Mononuclear cell (primary cell): Measurements from ENCODE around the gene TMPRSS11A. TPM values are rescaled to one million over a fixed set of nuclear protein-coding genes. Genes with fewer than 3 reads are reported as not detected.

ENCODE experiments used
- H3K27me3 ChIP-seq: 2 replicates; pipeline ENCODE4 v1.6.0; 2011; ENCODE audit warnings: low read length, control low read depth; ENCODE audit not compliant: insufficient read depth
- H3K4me1 ChIP-seq: 2 replicates; pipeline ENCODE4 v1.5.1; 2011; ENCODE audit warnings: mild to moderate bottlenecking, low read length, control low read depth; ENCODE audit not compliant: insufficient read depth
- H3K4me3 ChIP-seq: 2 replicates; pipeline ENCODE4 v1.5.1; 2011; ENCODE audit warnings: mild to moderate bottlenecking, low read length, moderate library complexity
- H3K9me3 ChIP-seq: 2 replicates; pipeline ENCODE4 v1.5.1; 2011; ENCODE audit warnings: low read depth, mild to moderate bottlenecking, control low read depth, low read length
- total RNA-seq: library from RNA; depleted of rRNA; stranded (reverse); fragments of >200 nt; gene quantifications from one replicate; pipeline ENCODE4 v1.2.3, GENCODE V29; 2012

TMPRSS11A gene
- total RNA-seq, 1 donor, result not detected

GRCh38 chr4:67931256-67931655 lies 32.0 kb downstream of the TMPRSS11A start:
- Histone ChIP-seq H3K4me1 (no peaks in the 10 kb centered on the region), H3K4me3 (no peak overlapping the region), H3K27me3 (no peaks in the 10 kb centered on the region), H3K9me3 (no peaks in the 10 kb centered on the region)

GRCh38 chr4:67929426-67929825 lies 33.9 kb downstream of the TMPRSS11A start:
- H3K4me3 ChIP-seq, result no peak overlapping the region
- no peaks in the 10 kb centered on the region for H3K9me3 ChIP-seq
- H3K4me1 ChIP-seq, result no peaks in the 10 kb centered on the region
- no peaks in the 10 kb centered on the region for H3K27me3 ChIP-seq

- no peaks in the 10 kb centered on the region for H3K9me3 ChIP-seq
- no peak overlapping the region for H3K4me3 ChIP-seq
- H3K4me1 ChIP-seq, result no peaks in the 10 kb centered on the region
- no peaks in the 10 kb centered on the region for H3K27me3 ChIP-seq
Observed at GRCh38 chr4:67928546-67928945, 34.7 kb downstream of the TMPRSS11A start.

GRCh38 chr4:67927251-67927650 lies 36.0 kb downstream of the TMPRSS11A start:
- Histone ChIP-seq H3K27me3 (no peaks in the 10 kb centered on the region), H3K9me3 (no peaks in the 10 kb centered on the region), H3K4me1 (no peaks in the 10 kb centered on the region), H3K4me3 (no peak overlapping the region)

- no peak overlapping the region for H3K4me3 ChIP-seq
- no peaks in the 10 kb centered on the region for H3K27me3 ChIP-seq
- H3K4me1 ChIP-seq, result no peaks in the 10 kb centered on the region
- H3K9me3 ChIP-seq, result no peaks in the 10 kb centered on the region
Observed at GRCh38 chr4:67926485-67926884, 36.8 kb downstream of the TMPRSS11A start.

- H3K9me3 ChIP-seq, result no peaks in the 10 kb centered on the region
- no peak overlapping the region for H3K4me3 ChIP-seq
- no peaks in the 10 kb centered on the region for H3K27me3 ChIP-seq
- no peaks in the 10 kb centered on the region for H3K4me1 ChIP-seq
Observed at GRCh38 chr4:67922697-67923096, 40.6 kb downstream of the TMPRSS11A start.

- Histone ChIP-seq H3K4me3 (no peak overlapping the region), H3K4me1 (no peaks in the 10 kb centered on the region), H3K27me3 (no peaks in the 10 kb centered on the region), H3K9me3 (no peaks in the 10 kb centered on the region)
Observed at GRCh38 chr4:67918428-67918827, 44.9 kb downstream of the TMPRSS11A start.

GRCh38 chr4:67915400-67915966 lies 47.8 kb downstream of the TMPRSS11A start:
- no peaks in the 10 kb centered on the region for H3K9me3 ChIP-seq
- no peaks in the 10 kb centered on the region for H3K27me3 ChIP-seq

GRCh38 chr4:67912080-67912479 lies 51.2 kb downstream of the TMPRSS11A start:
- Histone ChIP-seq H3K27me3 (peaks cover 3% of the 10 kb centered on the region), H3K9me3 (no peaks in the 10 kb centered on the region), H3K4me1 (no peaks in the 10 kb centered on the region), H3K4me3 (no peak overlapping the region)

More at GRCh38 chr4:67915400-67915966, 47.8 kb downstream of the TMPRSS11A start:
- Histone ChIP-seq H3K4me1 (no peaks in the 10 kb centered on the region), H3K4me3 (no peak overlapping the region)

GRCh38 chr4:67911638-67912037 lies 51.7 kb downstream of the TMPRSS11A start:
- no peak overlapping the region for H3K4me3 ChIP-seq
- H3K4me1 ChIP-seq, result no peaks in the 10 kb centered on the region
- H3K27me3 ChIP-seq, result peaks cover 3% of the 10 kb centered on the region
- no peaks in the 10 kb centered on the region for H3K9me3 ChIP-seq

- H3K4me3 ChIP-seq, result no peak overlapping the region
- H3K9me3 ChIP-seq, result no peaks in the 10 kb centered on the region
- H3K27me3 ChIP-seq, result peaks cover 3% of the 10 kb centered on the region
- H3K4me1 ChIP-seq, result no peaks in the 10 kb centered on the region
Observed at GRCh38 chr4:67911141-67911540, 52.2 kb downstream of the TMPRSS11A start.

GRCh38 chr4:67910585-67910905 lies 52.7 kb downstream of the TMPRSS11A start:
- H3K9me3 ChIP-seq, result no peaks in the 10 kb centered on the region
- H3K4me1 ChIP-seq, result no peaks in the 10 kb centered on the region
- peaks cover 3% of the 10 kb centered on the region for H3K27me3 ChIP-seq
- H3K4me3 ChIP-seq, result no peak overlapping the region

GRCh38 chr4:67909905-67910584 lies 53.2 kb downstream of the TMPRSS11A start:
- Histone ChIP-seq H3K9me3 (no peaks in the 10 kb centered on the region), H3K4me3 (no peak overlapping the region), H3K27me3 (peaks cover 3% of the 10 kb centered on the region)

GRCh38 chr4:67907650-67908049 lies 55.6 kb downstream of the TMPRSS11A start:
- no peaks in the 10 kb centered on the region for H3K4me1 ChIP-seq
- no peaks in the 10 kb centered on the region for H3K9me3 ChIP-seq
- H3K4me3 ChIP-seq, result no peak overlapping the region
- peaks cover 3% of the 10 kb centered on the region for H3K27me3 ChIP-seq

More at GRCh38 chr4:67909905-67910584, 53.2 kb downstream of the TMPRSS11A start:
- no peaks in the 10 kb centered on the region for H3K4me1 ChIP-seq

- Histone ChIP-seq H3K9me3 (no peaks in the 10 kb centered on the region), H3K4me3 (no peak overlapping the region), H3K27me3 (no peaks in the 10 kb centered on the region), H3K4me1 (no peaks in the 10 kb centered on the region)
Observed at GRCh38 chr4:67899096-67899495, 64.2 kb downstream of the TMPRSS11A start.

GRCh38 chr4:67897686-67898085 lies 65.6 kb downstream of the TMPRSS11A start:
- H3K27me3 ChIP-seq, result no peaks in the 10 kb centered on the region
- H3K9me3 ChIP-seq, result no peaks in the 10 kb centered on the region
- H3K4me1 ChIP-seq, result no peaks in the 10 kb centered on the region
- H3K4me3 ChIP-seq, result no peak overlapping the region
